Neural progenitor cell (in vitro differentiated cells): Measurements from ENCODE around the gene CENPP.

Source experiments
- CTCF ChIP-seq: fragments of 200-600 bp; sonication (generic); IDR thresholded peaks from 2 replicates; pipeline ENCODE4 v1.5.1; 2017; ENCODE audit warnings: antibody characterized with exemption, mild to moderate bottlenecking
- EZH2 ChIP-seq: fragments of 200-600 bp; sonication (generic); IDR thresholded peaks from 2 replicates; pipeline ENCODE4 v1.6.1; 2017; ENCODE audit warnings: antibody characterized with exemption, mild to moderate bottlenecking, moderate library complexity
- EZH2phosphoT487 ChIP-seq: fragments of 200-600 bp; sonication (generic); IDR thresholded peaks from 2 replicates; pipeline ENCODE4 v1.6.1; 2017; ENCODE audit warnings: antibody characterized with exemption

- no peak for TF ChIP-seq CTCF
- TF ChIP-seq EZH2phosphoT487 = no peak
- no peak for TF ChIP-seq EZH2
Observed at GRCh38 chr9:92300936-92301335, 24.8 kb upstream of the CENPP start.
